ENCODE data around the gene ZC3H4. TPM values are rescaled to one million over a fixed set of nuclear protein-coding genes. Genes with fewer than 3 reads are reported as not detected.

The ZC3H4 gene
- total RNA-seq, 1 experiment from 2014 or later, result 105 TPM

GRCh38 chr19:47096721-47097120 lies 16.9 kb downstream of the ZC3H4 start:
- no peak overlapping the region for H2BK5ac ChIP-seq (ENCODE audit: insufficient read length, low read length)
- DNase-seq, result no peak
- no peak overlapping the region for H2BK120ac ChIP-seq (ENCODE audit: low read depth, low read length, poor library complexity, severe bottlenecking)
- no peaks in the 10 kb centered on the region for H3K27me3 Mint-ChIP-seq (ENCODE audit: low read depth)
- H3K79me2 ChIP-seq (ENCODE audit: insufficient read depth, low read length), result peaks cover 9% of the 10 kb centered on the region; the same call in 1 of the 2 replicates
- no peak overlapping the region for H3K9ac ChIP-seq (ENCODE audit: extremely low read depth, insufficient read length, low read length)
- H2AK5ac ChIP-seq (ENCODE audit: insufficient read length, low read length), result no peak overlapping the region
- no peak overlapping the region for H3K4me3 Mint-ChIP-seq
- H4K8ac ChIP-seq (replicated peaks; ENCODE audit: insufficient read length, low read depth, low read length), result no peak overlapping the region
- H2BK12ac ChIP-seq (ENCODE audit: insufficient read length, low read depth, low read length), result no peak overlapping the region
- H4K20me1 ChIP-seq (ENCODE audit: control insufficient read depth, insufficient read depth, insufficient read length), result no peaks in the 10 kb centered on the region
- WGBS (ENCODE audit: extremely low coverage, insufficient read length, low lambda C conversion rate), result no CpG with 5 or more reads among the region's 9 CpGs
- H3K56ac ChIP-seq (ENCODE audit: insufficient read length, low read depth, low read length), result no peak overlapping the region
- H3K4ac ChIP-seq (ENCODE audit: low read depth, low read length), result no peak overlapping the region
- H3K18ac ChIP-seq (ENCODE audit: insufficient read length, low read depth, low read length), result no peak overlapping the region
- peaks cover 10% of the 10 kb centered on the region for H3K79me1 ChIP-seq (ENCODE audit: insufficient read depth, low read depth, low read length, poor library complexity, severe bottlenecking)
- H3K27me3 ChIP-seq (ENCODE audit: insufficient read depth, low read length), result no peaks in the 10 kb centered on the region
- no peak overlapping the region for H2AFZ ChIP-seq (ENCODE audit: low read length)
- no peak overlapping the region for H3K4me2 ChIP-seq (ENCODE audit: insufficient read depth, insufficient read length, low read length)
- H3K23ac ChIP-seq (ENCODE audit: insufficient read length, low read depth, low read length), result no peak overlapping the region
- H4K91ac ChIP-seq (ENCODE audit: insufficient read length, low read depth, low read length), result no peak overlapping the region
- H3K9me3 ChIP-seq (ENCODE audit: control insufficient read depth, low read depth, low read length), result no peaks in the 10 kb centered on the region
- no peaks in the 10 kb centered on the region for H3K23me2 ChIP-seq (ENCODE audit: insufficient read length, low read depth, low read length, poor library complexity, severe bottlenecking)
- no peak overlapping the region for H3K14ac ChIP-seq (ENCODE audit: insufficient read depth, low read length)
- no peak overlapping the region for H3K27ac ChIP-seq (ENCODE audit: insufficient read length, low read depth, low read length)
- H4K5ac ChIP-seq (ENCODE audit: insufficient read length, low read depth, low read length), result no peak overlapping the region
- H3K4me1 Mint-ChIP-seq, result peaks cover 39 to 45% of the 10 kb centered on the region in 2 experiments
- H3K9me3 Mint-ChIP-seq, result no peaks in the 10 kb centered on the region
- H3K27ac Mint-ChIP-seq, result peak overlapping the region; percentile 24 to 96 (median 89); a peak in 4 of 7 replicates
- peaks cover 2% of the 10 kb centered on the region; the same call in 1 of the 2 replicates for H3K4me1 ChIP-seq (ENCODE audit: insufficient read depth, low read length)
- no peak for TF ChIP-seq CTCF (conservative IDR thresholded peaks at IDR 0.05)
- H3K36me3 Mint-ChIP-seq (ENCODE audit: insufficient read depth in 1 of 3, low read depth in 3 of 3), result peaks cover 21 to 44% (median 36%) of the 10 kb centered on the region in 3 experiments; a peak in 6 of 7 replicates
- H2BK20ac ChIP-seq (ENCODE audit: low read depth, low read length, poor library complexity, severe bottlenecking), result no peak overlapping the region
- H2BK15ac ChIP-seq (ENCODE audit: low read depth, low read length), result no peak overlapping the region
- no peak overlapping the region for H3T11ph ChIP-seq (ENCODE audit: low read length)

Data from H9 (cell line).